ENCODE data around the gene ULK3. TPM values are rescaled to one million over a fixed set of nuclear protein-coding genes. Genes with fewer than 3 reads are reported as not detected.

The ULK3 gene
- total RNA-seq, 4 donors from 2014 or later, result 105 to 330 (median 129) TPM

- H3K27me3 ChIP-seq, result no peaks in the 10 kb centered on the region
- TF ChIP-seq EP300 (IDR thresholded peaks at IDR 0.05), result no peak
- TF ChIP-seq POLR2AphosphoS5 (IDR thresholded peaks at IDR 0.05), result no peak
- TF ChIP-seq POLR2A (IDR thresholded peaks at IDR 0.05), result no peak
- TF ChIP-seq CTCF (IDR thresholded peaks at IDR 0.05), result no peak
- H3K36me3 ChIP-seq, result peaks cover 40% of the 10 kb centered on the region
- peaks cover 10% of the 10 kb centered on the region for H3K4me1 ChIP-seq
- 90% methylated on average over 7 of the region's 7 CpGs for WGBS
- no peak overlapping the region for H3K4me3 ChIP-seq
- H3K9me3 ChIP-seq, result no peaks in the 10 kb centered on the region
- no peak for DNase-seq (ENCODE audit: low spot score in 2 of 2)
- H3K27ac ChIP-seq, result no peak overlapping the region
Observed at GRCh38 chr15:74836846-74837245, 6.1 kb downstream of the ULK3 start.

GRCh38 chr15:74835312-74835823, 7.6 kb downstream of the ULK3 start:
- H3K36me3 ChIP-seq, result peaks cover 40% of the 10 kb centered on the region
- H3K4me1 ChIP-seq, result no peaks in the 10 kb centered on the region
- WGBS, result 32% methylated on average over 5 of the region's 5 CpGs
- DNase-seq (ENCODE audit: low spot score in 2 of 2), result no peak
- no peak overlapping the region for H3K27ac ChIP-seq
- TF ChIP-seq POLR2A (IDR thresholded peaks at IDR 0.05) (no peak), CTCF (IDR thresholded peaks at IDR 0.05) (peak; percentile 57 to 69), EP300 (IDR thresholded peaks at IDR 0.05) (no peak), POLR2AphosphoS5 (IDR thresholded peaks at IDR 0.05) (no peak)
- no peaks in the 10 kb centered on the region for H3K9me3 ChIP-seq
- H3K27me3 ChIP-seq, result no peaks in the 10 kb centered on the region
- H3K4me3 ChIP-seq, result no peak overlapping the region

- no peak for DNase-seq (ENCODE audit: low spot score in 2 of 2)
- H3K27me3 ChIP-seq, result peaks cover 4% of the 10 kb centered on the region
- no peaks in the 10 kb centered on the region for H3K4me1 ChIP-seq
- peaks cover 27% of the 10 kb centered on the region for H3K36me3 ChIP-seq
- TF ChIP-seq EP300 (IDR thresholded peaks at IDR 0.05), result no peak
- no peak for TF ChIP-seq CTCF (IDR thresholded peaks at IDR 0.05)
- no peak for TF ChIP-seq POLR2A (IDR thresholded peaks at IDR 0.05)
- no peak for TF ChIP-seq POLR2AphosphoS5 (IDR thresholded peaks at IDR 0.05)
- no peak overlapping the region for H3K27ac ChIP-seq
- H3K4me3 ChIP-seq, result no peak overlapping the region
- no peaks in the 10 kb centered on the region for H3K9me3 ChIP-seq
- WGBS, result 75% methylated on average over 2 of the region's 12 CpGs
Observed at GRCh38 chr15:74833376-74834107, 9.4 kb downstream of the ULK3 start.

GRCh38 chr15:74832826-74833225, 10.1 kb downstream of the ULK3 start:
- WGBS, result 75% methylated on average over 4 of the region's 4 CpGs
- TF ChIP-seq POLR2AphosphoS5 (IDR thresholded peaks at IDR 0.05) (no peak), EP300 (IDR thresholded peaks at IDR 0.05) (no peak), CTCF (IDR thresholded peaks at IDR 0.05) (no peak), POLR2A (IDR thresholded peaks at IDR 0.05) (no peak)

GRCh38 chr15:74831813-74832495, 11.0 kb downstream of the ULK3 start:
- Histone ChIP-seq H3K27me3 (peaks cover 19% of the 10 kb centered on the region), H3K9me3 (no peaks in the 10 kb centered on the region), H3K4me3 (no peak overlapping the region), H3K27ac (no peak overlapping the region), H3K4me1 (no peaks in the 10 kb centered on the region), H3K36me3 (peaks cover 12% of the 10 kb centered on the region)
- no peak for DNase-seq (ENCODE audit: low spot score in 2 of 2)
- no peak for TF ChIP-seq POLR2A (IDR thresholded peaks at IDR 0.05)
- TF ChIP-seq POLR2AphosphoS5 (IDR thresholded peaks at IDR 0.05), result no peak
- TF ChIP-seq EP300 (IDR thresholded peaks at IDR 0.05), result no peak
- TF ChIP-seq CTCF (IDR thresholded peaks at IDR 0.05), result no peak
- WGBS, result 63% methylated on average over 6 of the region's 15 CpGs

More at GRCh38 chr15:74832826-74833225, 10.1 kb downstream of the ULK3 start:
- H3K9me3 ChIP-seq, result no peaks in the 10 kb centered on the region
- no peak overlapping the region for H3K4me3 ChIP-seq
- H3K27me3 ChIP-seq, result peaks cover 11% of the 10 kb centered on the region
- H3K4me1 ChIP-seq, result no peaks in the 10 kb centered on the region
- H3K36me3 ChIP-seq, result peaks cover 20% of the 10 kb centered on the region
- no peak for DNase-seq (ENCODE audit: low spot score in 2 of 2)
- no peak overlapping the region for H3K27ac ChIP-seq
